MG63 (cell line): ENCODE measurements around the gene TPSAB1. TPM values are rescaled to one million over a fixed set of nuclear protein-coding genes. Genes with fewer than 3 reads are reported as not detected.
"Not testable (repeated sequence)": the region's sequence is repeated elsewhere in the genome, so short reads cannot be mapped to it uniquely, and the experiment has no call there.

Experiments
- DNase-seq: peaks from one replicate; pipeline ENCODE4 v3.0.0-alpha.2; 2020
- H3K27me3 ChIP-seq: fragments of 250-450 bp; sonication (Bioruptor Pico); 2 replicates; pipeline ENCODE4 v1.5.1; 2020; ENCODE audit warnings: mild to moderate bottlenecking, moderate library complexity
- H3K36me3 ChIP-seq: fragments of 250-450 bp; sonication (Bioruptor Pico); 2 replicates; pipeline ENCODE4 v1.5.1; 2020; ENCODE audit warnings: mild to moderate bottlenecking, moderate library complexity
- H3K4me3 ChIP-seq: fragments of 250-450 bp; sonication (Bioruptor Pico); 2 replicates; pipeline ENCODE4 v1.5.1; 2020; ENCODE audit warnings: mild to moderate bottlenecking, moderate library complexity
- H3K9me3 ChIP-seq: fragments of 250-450 bp; sonication (Bioruptor Pico); 2 replicates; pipeline ENCODE4 v1.5.1; 2020; ENCODE audit warnings: mild to moderate bottlenecking, moderate library complexity
- total RNA-seq: library from RNA; depleted of rRNA; stranded (reverse); fragments of >200 nt; shearing (Covaris generic); gene quantifications from 2 replicates; pipeline ENCODE4 v1.2.3, GENCODE V29; 2014; ENCODE audit warnings: low replicate concordance

TPSAB1 gene
- total RNA-seq, 1 experiment from 2014 or later, result not detected

DNA sequence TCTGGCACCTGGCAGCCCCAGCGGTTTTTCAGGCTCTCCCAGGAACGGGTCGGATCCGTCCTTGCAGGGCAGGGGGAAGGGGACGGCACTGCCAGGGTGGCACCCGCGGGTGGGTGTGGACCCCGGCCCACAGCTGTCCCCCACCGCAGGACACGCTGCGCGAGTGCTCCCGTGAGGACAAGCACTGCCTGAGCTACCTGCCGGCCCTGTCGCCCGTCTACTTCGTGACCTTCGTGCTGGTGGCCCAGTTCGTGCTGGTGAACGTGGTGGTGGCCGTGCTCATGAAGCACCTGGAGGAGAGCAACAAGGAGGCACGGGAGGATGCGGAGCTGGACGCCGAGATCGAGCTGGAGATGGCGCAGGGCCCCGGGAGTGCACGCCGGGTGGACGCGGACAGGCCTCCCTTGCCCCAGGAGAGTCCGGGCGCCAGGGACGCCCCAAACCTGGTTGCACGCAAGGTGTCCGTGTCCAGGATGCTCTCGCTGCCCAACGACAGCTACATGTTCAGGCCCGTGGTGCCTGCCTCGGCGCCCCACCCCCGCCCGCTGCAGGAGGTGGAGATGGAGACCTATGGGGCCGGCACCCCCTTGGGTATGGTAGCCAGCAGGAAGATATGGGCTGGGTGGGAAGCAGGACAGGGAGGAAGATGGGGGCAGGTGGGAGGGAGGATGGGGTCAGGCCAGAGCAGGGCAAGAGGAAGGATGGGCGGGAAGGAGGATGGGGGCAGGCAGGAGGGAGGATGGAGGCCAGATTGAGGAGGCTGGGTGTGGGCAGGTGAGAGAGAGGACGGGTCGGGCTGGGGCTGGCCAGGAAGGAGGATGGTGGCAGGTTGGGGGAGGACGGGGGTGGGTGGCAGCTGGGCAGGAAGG lies 22.2 kb upstream of the TPSAB1 start:
- Histone ChIP-seq H3K9me3 (no peaks in the 10 kb centered on the region), H3K4me3 (no peak overlapping the region), H3K36me3 (no peaks in the 10 kb centered on the region), H3K27me3 (no peaks in the 10 kb centered on the region; the same call in 1 of the 2 replicates)
- no peak for DNase-seq

DNA sequence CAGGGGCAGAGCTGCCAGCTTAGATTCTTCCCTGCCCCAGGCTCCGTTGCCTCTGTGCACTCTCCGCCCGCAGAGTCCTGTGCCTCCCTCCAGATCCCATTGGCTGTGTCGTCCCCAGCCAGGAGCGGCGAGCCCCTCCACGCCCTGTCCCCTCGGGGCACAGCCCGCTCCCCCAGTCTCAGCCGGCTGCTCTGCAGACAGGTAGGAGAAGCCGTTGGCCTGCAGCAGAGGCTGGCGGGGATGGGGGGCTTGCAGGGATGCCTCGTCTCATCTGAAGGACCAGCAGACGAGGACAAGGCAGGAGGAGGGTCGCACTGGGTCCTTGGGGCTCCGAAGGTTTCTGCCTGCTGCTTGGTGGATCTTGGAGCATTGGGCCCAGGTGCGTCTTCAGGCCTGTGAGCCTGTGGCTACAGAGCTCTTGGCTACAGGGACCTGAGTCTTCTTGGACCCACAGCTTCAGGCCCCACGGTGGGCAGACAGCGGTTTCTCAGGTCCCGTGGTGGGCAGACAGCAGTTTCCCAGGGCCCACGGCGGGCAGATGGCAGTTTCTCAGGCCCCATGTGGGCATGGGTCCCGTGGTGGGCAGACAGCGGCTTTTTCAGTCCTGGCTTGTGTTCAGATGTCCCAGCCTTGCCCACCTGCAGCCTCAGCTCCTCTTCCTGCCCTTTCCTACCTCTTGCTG lies 21.4 kb upstream of the TPSAB1 start:
- H3K36me3 ChIP-seq, result no peaks in the 10 kb centered on the region

DNA sequence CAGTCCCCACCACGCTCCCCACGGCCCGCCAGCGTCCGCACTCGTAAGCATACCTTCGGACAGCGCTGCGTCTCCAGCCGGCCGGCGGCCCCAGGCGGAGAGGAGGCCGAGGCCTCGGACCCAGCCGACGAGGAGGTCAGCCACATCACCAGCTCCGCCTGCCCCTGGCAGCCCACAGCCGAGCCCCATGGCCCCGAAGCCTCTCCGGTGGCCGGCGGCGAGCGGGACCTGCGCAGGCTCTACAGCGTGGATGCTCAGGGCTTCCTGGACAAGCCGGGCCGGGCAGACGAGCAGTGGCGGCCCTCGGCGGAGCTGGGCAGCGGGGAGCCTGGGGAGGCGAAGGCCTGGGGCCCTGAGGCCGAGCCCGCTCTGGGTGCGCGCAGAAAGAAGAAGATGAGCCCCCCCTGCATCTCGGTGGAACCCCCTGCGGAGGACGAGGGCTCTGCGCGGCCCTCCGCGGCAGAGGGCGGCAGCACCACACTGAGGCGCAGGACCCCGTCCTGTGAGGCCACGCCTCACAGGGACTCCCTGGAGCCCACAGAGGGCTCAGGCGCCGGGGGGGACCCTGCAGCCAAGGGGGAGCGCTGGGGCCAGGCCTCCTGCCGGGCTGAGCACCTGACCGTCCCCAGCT lies 20.3 kb upstream of the TPSAB1 start:
- H3K4me3 ChIP-seq, result no peak overlapping the region
- H3K36me3 ChIP-seq, result no peaks in the 10 kb centered on the region
- no peaks in the 10 kb centered on the region; the same call in 1 of the 2 replicates for H3K27me3 ChIP-seq
- H3K9me3 ChIP-seq, result no peaks in the 10 kb centered on the region
- no peak for DNase-seq

More for the DNA sequence above, 21.4 kb upstream of the TPSAB1 start:
- no peak for DNase-seq
- H3K4me3 ChIP-seq, result no peak overlapping the region
- H3K27me3 ChIP-seq, result no peaks in the 10 kb centered on the region; the same call in 1 of the 2 replicates
- H3K9me3 ChIP-seq, result no peaks in the 10 kb centered on the region

DNA sequence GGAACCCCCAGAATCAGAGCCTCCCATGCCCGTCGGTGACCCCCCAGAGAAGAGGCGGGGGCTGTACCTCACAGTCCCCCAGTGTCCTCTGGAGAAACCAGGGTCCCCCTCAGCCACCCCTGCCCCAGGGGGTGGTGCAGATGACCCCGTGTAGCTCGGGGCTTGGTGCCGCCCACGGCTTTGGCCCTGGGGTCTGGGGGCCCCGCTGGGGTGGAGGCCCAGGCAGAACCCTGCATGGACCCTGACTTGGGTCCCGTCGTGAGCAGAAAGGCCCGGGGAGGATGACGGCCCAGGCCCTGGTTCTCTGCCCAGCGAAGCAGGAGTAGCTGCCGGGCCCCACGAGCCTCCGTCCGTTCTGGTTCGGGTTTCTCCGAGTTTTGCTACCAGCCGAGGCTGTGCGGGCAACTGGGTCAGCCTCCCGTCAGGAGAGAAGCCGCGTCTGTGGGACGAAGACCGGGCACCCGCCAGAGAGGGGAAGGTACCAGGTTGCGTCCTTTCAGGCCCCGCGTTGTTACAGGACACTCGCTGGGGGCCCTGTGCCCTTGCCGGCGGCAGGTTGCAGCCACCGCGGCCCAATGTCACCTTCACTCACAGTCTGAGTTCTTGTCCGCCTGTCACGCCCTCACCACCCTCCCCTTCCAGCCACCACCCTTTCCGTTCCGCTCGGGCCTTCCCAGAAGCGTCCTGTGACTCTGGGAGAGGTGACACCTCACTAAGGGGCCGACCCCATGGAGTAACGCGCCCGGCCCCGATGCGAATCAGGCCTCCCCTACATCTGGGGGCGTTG lies 19.5 kb upstream of the TPSAB1 start:
- Histone ChIP-seq H3K27me3 (no peaks in the 10 kb centered on the region; the same call in 1 of the 2 replicates), H3K36me3 (no peaks in the 10 kb centered on the region), H3K4me3 (no peak overlapping the region), H3K9me3 (no peaks in the 10 kb centered on the region)
- no peak for DNase-seq

DNA sequence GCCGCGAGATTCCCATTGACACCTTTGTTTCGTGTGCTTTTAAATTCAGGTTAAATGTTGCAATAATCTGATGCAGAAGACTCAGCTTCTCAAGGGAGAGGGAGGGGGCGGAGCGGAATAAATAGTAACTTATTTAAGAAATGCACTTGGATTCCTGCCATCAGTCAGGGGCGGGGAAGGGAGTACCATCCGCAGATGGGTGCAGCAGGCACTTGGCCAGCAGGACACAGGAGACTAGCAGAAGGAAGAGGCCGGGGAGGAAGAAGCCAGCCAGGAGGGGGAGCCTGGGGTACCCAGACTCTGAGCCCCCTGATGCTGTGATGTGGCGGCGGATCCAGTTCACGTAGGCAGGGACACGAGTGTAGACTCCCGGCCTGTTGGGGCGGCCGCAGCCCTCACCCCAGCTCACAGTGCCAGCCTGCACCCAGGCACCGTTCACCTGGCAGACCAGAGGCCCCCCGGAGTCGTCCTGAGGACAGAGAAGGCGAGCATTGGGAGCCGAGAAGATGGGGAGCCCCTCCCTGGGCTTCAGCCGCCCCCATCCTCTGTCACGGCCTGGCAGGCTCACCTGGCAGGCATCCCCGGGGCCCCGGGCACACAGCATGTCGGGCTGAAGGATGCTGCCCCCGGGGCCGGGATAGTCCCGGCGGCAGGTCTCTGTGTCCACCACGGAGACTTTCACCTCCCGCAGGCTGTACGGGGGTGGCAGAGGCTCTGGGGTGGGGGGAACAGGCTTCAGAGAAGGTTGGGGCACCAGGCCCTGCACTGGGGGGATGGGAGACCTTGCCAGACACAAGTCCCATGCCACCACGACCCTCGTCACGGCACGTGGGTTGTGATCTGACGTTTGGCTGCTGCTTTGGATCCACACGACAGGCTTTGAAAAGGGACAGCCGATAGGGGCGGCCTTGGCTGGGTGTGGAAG lies 18.6 kb upstream of the TPSAB1 start:
- DNase-seq, result no peak
- no peaks in the 10 kb centered on the region for H3K36me3 ChIP-seq
- no peaks in the 10 kb centered on the region; the same call in 1 of the 2 replicates for H3K27me3 ChIP-seq
- H3K4me3 ChIP-seq, result no peak overlapping the region
- H3K9me3 ChIP-seq, result no peaks in the 10 kb centered on the region

DNA sequence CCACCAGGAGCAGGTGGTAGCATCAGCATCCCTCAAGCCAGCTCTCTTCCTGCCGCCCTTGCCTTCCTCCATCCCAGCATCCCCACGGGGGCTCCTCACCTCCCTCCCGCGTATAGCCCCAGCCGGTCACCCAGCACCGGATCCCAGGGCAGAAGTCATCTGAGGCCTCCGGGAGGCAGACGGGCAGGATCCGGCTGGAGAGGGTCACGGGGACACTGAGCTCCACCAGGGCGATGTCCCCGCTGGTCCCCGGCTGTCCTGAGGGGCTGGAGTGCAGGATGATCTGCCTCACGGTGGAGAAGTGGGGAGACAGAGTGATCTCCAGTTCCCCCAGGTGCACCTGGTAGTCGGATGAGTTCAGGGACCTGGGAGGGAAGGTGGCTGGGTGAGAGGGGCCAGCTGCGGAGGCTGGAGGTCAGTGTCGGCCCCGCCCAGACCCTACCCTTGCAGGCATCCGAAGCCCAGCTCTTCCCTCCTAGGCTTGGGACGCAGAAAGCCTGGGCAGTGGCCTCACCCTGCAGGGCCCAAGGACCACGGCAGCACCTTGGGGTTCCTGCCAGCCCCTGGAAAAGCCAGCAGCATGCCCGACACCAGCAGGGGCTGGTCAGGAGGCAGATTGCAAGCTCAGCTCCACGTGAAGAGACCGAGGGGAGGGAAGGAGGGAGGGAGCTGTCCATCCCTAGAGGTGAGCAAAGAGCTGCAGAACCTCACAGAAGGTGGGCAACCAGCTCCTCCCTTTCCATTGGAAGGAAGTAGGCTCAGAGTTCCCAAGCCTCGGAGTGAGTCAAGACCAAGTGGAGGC lies 17.8 kb upstream of the TPSAB1 start:
- no peak overlapping the region for H3K4me3 ChIP-seq
- H3K27me3 ChIP-seq, result no peaks in the 10 kb centered on the region; the same call in 1 of the 2 replicates
- no peak for DNase-seq
- no peaks in the 10 kb centered on the region for H3K9me3 ChIP-seq
- no peaks in the 10 kb centered on the region for H3K36me3 ChIP-seq

DNA sequence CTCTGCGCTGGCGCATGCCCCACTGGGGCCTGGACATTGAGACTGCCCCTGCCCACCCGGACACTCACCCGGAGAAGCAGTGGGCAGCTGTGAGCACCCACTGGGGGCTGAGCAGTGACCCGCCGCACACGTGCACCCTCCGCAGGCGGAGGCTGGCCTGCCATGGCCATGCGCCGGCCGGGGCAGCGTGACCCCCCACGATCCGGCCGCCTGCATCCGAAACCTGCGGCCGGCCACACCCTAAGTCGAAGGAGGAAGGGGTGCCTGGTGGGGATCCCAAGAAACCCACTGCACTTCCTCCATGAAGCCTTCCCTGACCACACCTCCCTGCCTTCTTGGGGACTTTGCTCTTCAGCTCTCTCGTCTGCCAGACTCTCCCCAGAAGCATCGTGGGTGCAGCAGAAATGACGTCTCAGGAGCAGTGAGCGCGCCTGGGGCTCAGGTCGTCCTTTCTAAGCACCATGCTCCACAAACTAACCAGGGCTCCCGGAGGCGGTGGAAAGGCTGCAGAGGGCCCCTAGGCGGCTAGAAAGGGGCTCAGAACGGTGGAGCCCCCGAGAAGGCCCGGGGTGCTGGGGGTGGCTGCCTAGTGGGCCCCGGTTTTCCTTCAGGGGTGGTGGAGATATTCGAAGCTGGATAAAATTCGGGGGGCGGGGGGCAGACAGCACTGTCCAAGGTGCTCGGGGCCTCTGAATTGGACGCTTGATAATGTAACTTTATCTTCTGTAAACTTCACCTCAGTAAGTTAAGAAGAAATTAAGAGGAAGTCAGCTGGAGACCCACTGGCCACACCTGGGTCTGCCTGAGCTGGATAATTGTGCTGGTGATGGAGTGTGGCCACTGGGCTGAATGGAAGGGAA lies 16.9 kb upstream of the TPSAB1 start:
- no peaks in the 10 kb centered on the region for H3K9me3 ChIP-seq
- H3K27me3 ChIP-seq, result no peaks in the 10 kb centered on the region; the same call in 1 of the 2 replicates
- H3K36me3 ChIP-seq, result no peaks in the 10 kb centered on the region
- DNase-seq, result no peak
- no peak overlapping the region for H3K4me3 ChIP-seq

DNA sequence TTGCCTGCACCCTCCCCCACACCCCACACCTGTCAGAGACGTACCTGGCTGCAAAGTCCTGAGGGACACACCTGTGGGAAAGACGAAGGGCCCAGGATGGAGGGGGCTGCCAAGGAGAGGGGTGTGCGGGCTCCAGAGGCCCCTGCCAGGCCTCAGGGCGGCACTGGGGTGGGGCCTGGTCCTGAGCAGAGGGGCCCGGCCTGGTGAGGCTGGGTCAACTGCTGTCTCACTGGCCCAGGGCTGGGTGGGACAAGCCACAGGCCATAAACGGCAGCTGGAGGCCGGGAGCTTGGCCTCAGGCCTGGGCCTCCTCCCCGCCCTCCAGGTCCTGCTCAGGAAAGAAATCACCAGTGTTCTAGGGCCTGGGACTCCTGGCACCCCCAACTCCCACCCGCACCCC lies 15.9 kb upstream of the TPSAB1 start:
- no peaks in the 10 kb centered on the region for H3K9me3 ChIP-seq

DNA sequence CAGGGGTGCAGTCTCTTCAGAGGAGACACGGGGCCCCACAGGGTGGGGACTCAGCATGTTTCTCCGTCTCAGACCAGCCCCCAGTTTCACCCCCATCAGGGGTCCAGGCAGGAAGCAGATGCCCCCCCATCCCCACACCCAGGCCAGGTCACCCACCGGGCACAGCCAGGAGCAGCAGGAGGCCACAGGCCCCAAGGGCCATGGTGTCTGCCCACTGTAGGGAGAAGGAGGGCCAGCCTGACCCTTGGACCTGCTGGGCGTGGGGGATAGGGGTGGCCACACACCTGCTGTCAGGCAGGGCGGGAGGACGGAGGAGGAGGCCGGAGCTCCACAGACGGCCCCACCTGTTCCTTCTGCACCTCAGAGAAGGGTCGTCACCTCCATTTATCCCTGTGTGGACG lies 15.5 kb upstream of the TPSAB1 start, which contains the start of gene TPSG1:
TSS of gene TPSG1 (minus strand) at position 218 of the 401 bp plus-strand sequence. CDS start at position 202, 16 bp downstream.
- Histone ChIP-seq H3K9me3 (no peaks in the 10 kb centered on the region), H3K36me3 (no peaks in the 10 kb centered on the region), H3K27me3 (no peaks in the 10 kb centered on the region; the same call in 1 of the 2 replicates), H3K4me3 (no peak within 1 kb of the TSS)
- no peak for DNase-seq

More for the DNA sequence above, 15.9 kb upstream of the TPSAB1 start:
- DNase-seq, result no peak
- Histone ChIP-seq H3K4me3 (no peak overlapping the region), H3K27me3 (no peaks in the 10 kb centered on the region; the same call in 1 of the 2 replicates), H3K36me3 (no peaks in the 10 kb centered on the region)

DNA sequence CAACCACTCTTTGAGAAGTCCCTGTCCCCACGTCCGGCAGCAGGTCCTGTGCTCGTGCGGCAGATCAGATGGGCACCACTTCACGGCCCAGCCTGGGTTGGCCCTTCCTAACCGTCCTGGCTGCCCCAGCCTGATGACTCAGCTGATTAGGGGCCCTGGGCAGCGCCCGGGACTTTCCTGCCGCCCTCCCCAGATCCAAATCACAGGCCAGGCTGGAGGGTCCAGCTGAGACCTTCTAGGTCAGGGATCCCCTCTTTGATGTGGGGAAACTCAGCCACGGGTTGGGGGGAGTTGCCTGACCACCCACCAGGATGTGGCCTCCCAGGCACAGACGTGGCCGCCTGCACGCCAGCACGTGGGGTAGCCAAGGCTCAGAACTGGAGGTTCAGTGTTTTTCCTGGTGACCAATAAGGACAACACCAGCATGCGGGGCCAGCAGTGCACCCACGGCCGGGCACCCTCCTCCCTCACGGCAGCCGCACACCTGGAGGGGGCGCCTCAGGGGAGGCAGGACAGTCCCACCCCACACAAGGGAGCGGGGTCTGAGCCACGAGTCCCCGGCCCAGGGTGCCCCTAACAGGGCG lies 14.7 kb upstream of the TPSAB1 start:
- H3K36me3 ChIP-seq, H3K4me3 ChIP-seq, H3K27me3 ChIP-seq, H3K9me3 ChIP-seq: not testable (repeated sequence)
- peak; percentile 45 for DNase-seq

DNA sequence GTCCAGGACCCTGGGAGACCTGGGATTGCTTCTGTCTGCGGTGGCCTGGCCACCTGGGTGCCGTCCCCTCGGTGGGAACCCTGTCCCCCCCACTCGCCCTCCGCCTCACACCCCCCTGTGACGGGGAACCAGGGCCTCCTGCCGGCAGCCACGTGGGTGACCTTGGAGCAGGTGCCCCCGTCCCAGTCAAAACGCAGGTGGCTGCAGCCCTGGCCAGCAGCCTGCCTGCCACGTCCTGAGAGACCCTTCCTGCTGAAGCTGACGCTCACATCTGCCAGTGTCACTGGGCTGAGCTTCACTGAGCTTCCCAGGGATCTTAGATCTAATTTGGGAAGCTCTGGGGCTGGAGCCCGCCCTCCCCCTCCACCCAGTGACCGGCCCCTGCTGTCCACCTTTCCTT lies 13.8 kb upstream of the TPSAB1 start:
- not testable (repeated sequence) for H3K4me3 ChIP-seq, H3K27me3 ChIP-seq, DNase-seq, H3K36me3 ChIP-seq, H3K9me3 ChIP-seq

DNA sequence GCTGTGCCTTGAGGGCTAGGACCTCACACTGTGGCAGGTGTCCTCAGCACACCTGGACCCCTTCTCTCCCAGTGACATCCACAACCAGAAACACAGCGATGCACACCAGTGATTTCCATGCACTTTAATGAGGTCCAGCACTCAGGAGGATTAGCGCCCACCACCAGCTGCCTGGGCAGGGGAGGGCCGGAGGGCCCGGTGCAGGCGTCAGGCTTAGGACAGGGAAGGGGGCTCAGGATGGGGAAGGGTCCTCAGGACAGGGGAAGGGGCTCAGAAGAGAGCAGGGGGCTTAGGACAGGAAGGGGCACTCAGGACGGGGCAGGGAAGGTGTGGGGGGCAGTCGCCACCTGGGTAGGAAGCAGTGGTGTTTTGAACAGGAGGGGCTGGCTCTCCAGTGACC lies 12.3 kb upstream of the TPSAB1 start:
- not testable (repeated sequence) for H3K27me3 ChIP-seq, H3K9me3 ChIP-seq, DNase-seq, H3K4me3 ChIP-seq, H3K36me3 ChIP-seq

DNA sequence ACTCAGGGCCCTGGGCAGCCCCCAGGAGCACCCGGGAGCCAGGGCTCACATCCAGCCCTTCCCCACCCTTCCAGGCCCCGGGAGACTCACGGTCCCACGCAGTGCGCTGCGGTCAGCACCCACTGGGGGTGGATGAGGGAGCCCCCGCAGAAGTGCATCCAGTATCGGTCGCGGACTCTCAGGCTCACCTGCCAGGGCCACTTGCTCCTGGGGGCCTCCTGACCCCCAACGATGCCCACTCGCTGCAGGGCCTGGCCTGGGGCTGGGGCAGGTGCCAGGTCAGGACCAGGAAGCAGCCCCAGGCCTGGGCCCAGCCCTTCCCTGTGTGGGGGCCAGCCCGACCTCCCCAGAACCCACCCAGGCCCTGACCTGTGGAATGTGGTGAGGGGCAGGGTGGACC lies 11.0 kb upstream of the TPSAB1 start:
- H3K4me3 ChIP-seq, H3K27me3 ChIP-seq, H3K9me3 ChIP-seq, DNase-seq, H3K36me3 ChIP-seq: not testable (repeated sequence)

DNA sequence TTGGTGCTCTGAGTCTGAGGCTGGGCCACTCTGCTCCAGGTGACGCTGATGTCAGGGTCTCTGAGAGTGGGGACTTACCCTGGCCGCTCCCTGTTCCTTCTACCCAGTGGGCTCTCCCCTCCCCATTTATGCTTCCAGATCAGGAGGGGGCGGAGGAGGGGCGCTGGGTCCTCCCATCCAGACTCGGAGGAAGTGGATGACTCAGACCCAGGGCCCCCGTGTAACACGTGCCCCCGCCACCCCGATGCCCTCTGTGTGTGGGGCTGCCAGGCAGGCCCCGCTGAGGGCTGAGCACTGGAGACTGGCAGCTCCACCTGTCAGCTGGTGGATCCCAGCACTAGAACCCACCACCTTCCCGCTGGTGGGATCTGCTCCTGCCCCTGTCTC lies 10.4 kb upstream of the TPSAB1 start, which contains the start of gene TPSB2:
TSS of gene TPSB2 (minus strand) at position 101 of the 387 bp plus-strand sequence. CDS start 233 bp downstream, outside the sequence.
- not testable (repeated sequence) for DNase-seq, H3K4me3 ChIP-seq, H3K9me3 ChIP-seq

More for the DNA sequence above, 10.4 kb upstream of the TPSAB1 start, which contains the start of gene TPSB2:
- not testable (repeated sequence) for H3K27me3 ChIP-seq, H3K36me3 ChIP-seq
